Right kidney (tissue), 1 donor: ENCODE data around the gene MAGI3.
"Not testable (repeated sequence)": the region's sequence is repeated elsewhere in the genome, so short reads cannot be mapped to it uniquely, and the experiment has no call there.

Source experiments
- DNase-seq: peaks from one replicate; pipeline ENCODE4 v3.0.0-alpha.2; 2016

Gene MAGI3

DNA sequence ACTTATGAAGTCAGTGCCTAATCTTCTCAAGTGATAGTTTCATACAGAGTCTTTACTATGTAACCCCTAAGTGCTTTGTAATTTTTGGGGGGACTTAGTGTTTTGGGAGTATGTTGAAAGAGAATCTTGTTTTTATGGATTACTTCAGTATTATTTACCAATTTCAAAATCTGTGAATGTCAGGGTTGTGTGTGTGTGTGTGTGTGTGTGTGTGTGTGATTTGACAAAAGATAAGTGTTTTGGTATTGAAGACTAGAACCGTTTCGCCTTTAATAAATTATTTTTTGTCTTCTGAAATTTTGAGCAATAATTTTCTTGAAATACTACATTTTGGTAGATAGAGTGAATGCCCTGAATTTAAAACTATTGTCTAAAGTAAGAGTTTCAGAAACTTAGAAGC, 5.8 kb downstream of the MAGI3 start:
- no peak for DNase-seq

- no peak for DNase-seq
These were observed 6.3 kb downstream of the MAGI3 start for GRCh38 chr1:113396585-113396984.

DNA sequence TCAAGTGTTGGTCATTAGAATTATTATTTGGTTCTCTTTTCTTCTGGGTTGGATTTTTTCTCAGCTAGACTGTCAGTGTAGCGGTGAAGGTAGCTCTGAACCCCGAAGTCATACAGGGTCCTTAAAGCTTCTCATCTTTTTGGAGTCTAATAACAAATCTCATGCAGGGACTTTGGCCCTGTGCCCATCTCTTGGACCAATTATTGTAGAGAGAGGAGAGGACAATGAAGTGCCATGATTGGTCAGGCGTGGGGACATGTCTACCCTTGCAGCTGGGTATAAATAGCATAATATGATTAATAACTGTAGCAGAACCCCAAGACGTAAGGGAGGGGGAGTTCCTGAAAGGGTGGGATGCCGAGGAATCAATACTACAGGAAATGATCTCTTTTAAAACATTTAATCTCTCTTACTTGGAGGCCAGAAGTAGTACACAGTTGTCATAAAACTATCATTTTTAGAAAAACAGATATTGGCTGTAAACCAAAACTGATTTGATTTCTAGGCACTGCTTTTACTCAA, 8.8 kb downstream of the MAGI3 start:
- no peak for DNase-seq

GRCh38 chr1:113401067-113401466, 10.8 kb downstream of the MAGI3 start:
- DNase-seq = no peak

GRCh38 chr1:113401728-113402127, 11.4 kb downstream of the MAGI3 start:
- DNase-seq = no peak

DNA sequence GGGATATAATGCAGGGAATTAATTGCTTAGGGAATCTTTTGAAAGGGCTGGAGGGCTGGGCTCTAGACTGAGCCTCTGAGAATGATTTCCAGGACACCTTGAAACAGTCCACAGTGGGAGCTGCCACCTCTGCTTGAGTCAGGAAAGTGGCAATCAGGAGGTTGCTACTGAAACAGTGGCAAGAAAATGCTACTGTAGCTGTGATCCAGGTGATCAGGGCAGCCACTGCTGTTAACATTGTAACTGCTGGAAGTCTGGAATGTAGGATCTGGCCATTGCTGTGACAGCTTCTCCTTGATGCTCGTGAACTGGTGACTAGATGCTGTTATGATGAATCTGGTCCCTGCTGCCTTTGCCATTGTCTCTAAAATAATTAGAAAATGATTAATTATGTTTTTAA, 12.8 kb downstream of the MAGI3 start:
- no peak for DNase-seq

DNA sequence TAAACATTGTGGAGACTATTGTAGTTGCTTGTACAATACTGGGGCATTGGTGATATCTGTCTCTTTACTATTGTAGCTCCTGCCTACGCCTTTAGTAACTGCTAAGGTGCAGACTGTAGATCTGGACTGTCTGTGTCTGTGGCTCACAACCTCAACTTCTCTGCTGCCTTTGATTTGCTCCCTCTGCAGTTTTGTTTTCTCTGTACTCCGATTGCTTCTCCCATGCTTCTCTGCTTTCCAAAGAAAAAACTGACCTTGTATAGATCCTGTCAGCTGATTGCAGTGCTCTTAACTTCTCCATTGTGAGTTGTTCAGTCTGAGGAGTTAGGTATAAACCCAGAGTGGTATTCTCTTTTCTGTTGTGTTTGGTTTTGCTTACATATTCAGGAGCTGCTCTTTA, 15.3 kb downstream of the MAGI3 start:
- DNase-seq = no peak

- DNase-seq = not testable (repeated sequence)
These were observed 15.8 kb downstream of the MAGI3 start for GRCh38 chr1:113406149-113406548.

GRCh38 chr1:113409363-113409762, 19.0 kb downstream of the MAGI3 start:
- DNase-seq = no peak

- not testable (repeated sequence) for DNase-seq
These were observed 21.7 kb downstream of the MAGI3 start for GRCh38 chr1:113412020-113412419.

GRCh38 chr1:113415310-113416070, 25.2 kb downstream of the MAGI3 start:
- DNase-seq = no peak

GRCh38 chr1:113416071-113416470, 25.8 kb downstream of the MAGI3 start:
- not testable (repeated sequence) for DNase-seq

DNA sequence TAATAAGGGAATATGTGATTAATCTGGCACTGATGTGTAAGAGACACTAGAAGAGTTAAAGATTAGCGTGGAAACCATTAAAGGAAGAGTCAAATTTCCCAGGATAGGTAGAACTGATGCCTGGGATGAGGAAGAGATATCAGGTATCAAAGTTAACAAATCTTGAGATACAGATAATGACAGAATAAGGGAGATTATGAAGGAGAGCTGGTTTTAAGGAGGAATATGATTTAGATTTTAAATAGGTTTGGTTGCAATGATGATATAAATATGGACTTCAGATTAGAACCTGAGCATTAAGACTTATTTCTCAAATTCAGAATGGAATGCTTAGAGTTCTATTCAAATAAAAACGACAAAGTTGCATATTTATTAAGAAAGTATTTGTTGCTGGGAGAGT, 26.2 kb downstream of the MAGI3 start:
- no peak for DNase-seq

- DNase-seq = no peak
These were observed 32.2 kb downstream of the MAGI3 start for GRCh38 chr1:113422315-113423068.

GRCh38 chr1:113423826-113424225, 33.5 kb downstream of the MAGI3 start:
- no peak for DNase-seq

DNA sequence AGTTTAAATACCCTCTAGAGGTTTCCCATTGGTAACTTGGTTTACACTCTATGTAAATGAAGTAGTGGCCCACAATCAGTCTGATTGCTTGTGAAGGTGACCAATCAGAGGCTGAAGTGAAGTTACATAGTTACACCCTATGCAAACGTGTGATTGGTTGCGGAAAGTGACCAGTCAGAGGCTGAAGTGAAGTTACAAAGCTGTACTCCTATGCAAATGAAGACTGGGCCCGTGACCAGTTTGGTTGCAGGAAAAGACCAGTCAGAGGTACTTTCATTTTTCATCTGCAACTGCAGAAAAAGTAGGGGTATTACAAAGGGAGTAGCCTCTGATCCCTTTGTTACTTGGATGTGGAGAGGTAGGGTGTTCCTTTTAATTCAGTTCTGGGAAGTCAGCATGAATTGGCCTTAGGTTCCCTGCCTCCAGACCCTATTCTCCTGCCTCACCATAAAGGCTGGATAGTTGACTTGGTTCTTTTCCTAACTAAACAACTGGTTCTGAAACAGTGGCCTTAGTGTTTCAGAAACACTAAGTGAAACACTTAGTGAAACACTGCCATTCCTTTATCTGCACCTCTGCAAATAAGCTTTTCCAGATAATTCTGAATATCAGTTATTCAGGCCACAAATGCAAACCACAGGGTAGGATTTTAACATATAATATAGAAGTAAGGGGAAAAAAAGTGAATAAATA, 39.3 kb downstream of the MAGI3 start:
- no peak for DNase-seq

DNA sequence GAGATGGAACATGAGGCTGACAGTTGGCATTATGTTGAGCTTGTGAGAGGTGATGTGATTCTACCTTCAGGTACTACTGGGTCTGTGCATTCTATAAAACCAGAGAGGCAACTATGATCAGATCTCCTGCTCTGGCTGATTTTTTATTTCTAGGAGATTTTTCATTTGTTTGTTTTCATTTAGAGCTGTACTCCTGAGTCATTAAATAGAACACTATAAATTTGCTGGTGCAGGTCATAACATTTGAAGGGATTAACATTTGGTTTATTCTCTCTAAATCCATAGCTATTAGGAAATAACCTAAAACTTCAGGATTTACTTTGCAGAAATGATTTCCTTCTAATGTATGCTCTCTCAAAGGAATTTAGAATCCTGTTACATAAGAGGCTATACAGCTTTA, 42.9 kb downstream of the MAGI3 start:
- no peak for DNase-seq

DNA sequence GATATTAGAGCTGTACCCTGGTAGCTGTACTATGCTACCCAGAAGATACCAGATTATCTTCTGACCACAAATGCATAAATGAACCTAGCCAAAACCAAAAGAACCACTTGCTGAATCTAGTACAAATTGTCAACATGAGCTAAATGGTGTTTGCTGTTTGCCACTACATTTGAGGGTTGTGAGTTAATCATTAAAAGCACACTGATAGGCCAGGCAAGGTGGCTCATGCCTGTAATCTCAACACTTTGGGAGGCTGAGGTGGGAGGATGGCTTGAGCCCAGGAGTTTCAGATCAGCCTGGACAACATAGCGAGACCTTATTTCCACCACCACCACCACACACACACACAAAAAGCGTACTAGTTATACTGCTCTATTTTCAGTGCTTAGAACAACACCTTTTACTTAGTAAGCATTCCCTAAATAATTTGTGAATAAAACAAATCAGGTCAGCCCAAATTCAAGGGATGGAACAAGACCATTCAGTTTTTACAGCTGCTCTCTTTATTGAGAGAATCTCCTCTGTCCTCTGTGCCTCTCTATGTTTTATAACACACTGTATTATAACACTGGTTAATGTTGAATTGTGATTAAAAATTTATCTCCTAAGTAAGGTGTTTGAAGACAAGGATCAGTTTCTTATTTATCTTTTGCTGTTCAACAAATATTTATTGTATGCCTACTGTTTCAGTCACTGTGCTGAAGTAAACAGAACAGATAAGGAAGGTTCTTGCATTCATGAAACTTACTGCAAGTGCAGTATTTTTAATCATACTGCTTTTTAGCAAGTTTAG, 44.0 kb downstream of the MAGI3 start:
- no peak for DNase-seq

DNA sequence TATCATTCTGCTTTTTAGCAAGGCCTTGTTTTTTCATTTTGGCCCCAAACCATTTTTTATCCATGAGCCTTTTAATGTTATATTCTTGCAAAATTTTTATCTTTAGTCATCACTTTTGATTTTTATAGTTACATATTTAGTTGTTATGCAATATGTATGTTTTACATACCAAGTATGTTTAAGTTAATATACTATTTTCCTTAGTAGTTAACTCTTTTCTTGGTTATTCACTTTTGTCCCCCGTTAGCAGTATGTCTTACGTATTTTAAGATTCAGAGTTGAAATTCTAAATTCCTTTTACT, 44.5 kb downstream of the MAGI3 start:
- DNase-seq = no peak

DNA sequence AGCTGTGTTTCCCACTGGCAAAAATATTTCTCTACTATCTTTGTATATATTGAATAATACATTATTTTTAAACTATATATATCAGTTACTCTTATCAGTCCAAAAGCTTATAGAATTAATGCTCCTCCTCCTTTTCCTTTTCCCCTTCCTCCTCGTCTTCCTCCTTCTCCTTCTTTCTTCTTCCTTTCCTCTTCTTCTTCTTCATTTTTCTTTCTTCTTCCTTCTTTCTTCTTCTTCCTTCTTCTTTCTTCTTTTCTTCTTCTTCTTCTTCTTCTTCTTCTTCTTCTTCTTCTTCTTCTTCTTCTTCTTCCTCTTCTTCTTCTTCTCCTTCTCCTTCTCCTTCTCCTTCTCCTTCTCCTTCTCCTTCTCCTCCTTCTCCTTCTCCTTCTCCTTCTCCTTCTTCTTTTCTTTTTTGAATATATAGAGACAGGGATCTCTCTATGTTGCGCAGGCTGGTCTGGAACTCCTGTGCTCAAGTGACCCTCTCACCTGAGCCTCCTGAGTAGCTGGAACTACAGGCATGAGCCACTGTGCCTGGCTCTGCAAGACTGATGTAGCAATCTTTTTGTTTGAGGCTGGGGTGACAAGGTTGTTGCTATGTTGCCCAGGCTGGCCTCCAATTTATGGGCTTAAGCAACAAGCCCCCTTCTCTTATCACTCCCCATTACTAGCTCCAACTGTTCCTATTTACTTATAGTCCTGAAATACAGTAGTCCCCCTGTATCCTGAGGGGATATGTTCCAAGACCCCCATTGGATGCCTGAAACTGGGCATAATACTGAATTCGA, 47.4 kb downstream of the MAGI3 start:
- no peak for DNase-seq

DNA sequence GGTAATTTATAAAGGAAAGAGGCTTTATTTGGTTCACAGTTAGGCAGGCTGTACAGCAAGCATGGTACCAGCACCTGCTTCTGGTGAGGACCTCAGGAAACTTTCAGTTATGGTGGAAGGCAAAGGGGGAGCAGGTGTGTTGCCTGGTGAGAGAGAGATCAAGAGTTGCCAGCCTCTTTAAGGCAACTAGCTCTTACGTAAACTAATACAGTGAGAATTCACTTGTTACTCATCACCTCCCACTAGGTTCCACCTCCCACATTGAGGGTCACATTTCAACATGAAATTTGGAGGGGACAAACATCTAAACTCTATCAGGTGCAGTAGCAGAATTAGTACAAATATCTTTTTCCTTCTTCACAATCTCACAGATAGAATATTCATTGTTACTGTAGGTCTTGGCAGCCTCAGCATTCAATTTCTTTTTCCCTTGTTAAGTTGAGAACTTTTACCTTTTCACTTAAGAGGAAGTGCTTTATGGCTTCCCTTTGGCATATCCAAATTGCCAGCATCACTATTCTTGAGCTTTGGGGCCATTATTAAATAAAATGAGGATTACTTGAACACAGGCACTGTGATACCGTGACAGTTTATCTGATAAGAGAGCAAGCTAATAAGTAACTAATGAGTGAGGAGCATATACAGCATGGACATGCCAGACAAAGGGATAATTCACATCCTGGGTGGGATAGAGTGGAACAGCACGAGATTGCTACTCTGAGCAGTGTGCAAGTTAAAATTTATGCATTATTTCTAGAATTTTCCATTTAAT, 48.4 kb downstream of the MAGI3 start:
- DNase-seq = no peak
